ELR (cell line): ENCODE measurements around the gene TMEM218.
A peak's percentile ranks its signal among the peaks of the same experiment; 100 is the strongest.

ENCODE experiments used
- DNase-seq: peaks from one replicate; pipeline ENCODE4 v3.0.0-alpha.2; 2015; ENCODE audit warnings: low read depth

The TMEM218 gene

DNA sequence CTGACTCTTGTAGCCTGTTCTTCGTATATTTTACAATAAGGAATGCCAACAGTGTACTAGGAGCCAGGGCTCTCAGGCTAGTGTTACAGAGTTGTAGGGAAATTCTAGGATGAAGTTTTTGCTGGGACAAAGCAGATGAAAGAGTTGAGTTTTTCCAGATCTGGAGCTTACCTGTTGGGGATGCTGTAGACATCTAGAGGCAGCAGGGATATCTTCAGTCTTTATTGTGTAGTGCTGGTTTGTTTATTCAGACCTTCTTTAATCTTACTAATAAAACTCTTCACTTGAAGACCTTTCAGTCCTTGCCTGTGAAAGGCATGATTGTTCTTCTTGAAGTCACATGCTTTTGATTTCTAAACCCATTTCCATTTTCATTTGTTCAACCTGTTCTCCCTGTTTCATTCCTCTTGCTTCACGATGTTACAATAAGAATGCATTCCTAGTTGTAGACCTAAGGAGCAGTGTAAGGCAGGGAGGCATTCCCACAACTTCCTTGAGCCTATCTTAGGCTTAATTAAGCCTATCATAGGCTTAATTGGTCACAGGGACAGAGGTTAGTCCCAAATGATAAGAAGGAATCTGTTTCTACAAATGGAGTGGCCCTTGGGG is 56.2 kb downstream of the TMEM218 start:
- DNase-seq: no peak

DNA sequence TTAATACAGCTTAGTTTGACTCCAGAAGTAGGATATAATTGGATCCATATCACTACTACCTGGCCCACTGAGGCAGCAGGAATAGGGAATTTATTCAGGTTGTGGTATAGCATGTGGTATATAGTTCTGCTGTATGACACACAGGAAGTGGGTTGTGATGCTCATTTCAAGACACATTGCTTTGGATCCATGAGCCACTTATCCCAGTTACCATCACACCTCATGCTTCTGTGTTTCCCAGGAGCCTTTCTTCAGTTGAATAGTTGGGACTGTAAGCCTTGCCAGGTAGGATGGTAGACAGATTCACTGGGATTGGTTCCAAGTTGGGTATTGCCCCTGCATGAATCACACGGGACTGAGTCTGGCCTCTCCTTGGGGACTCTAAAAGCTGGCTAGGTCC is 58.3 kb downstream of the TMEM218 start:
- peak; percentile 54 for DNase-seq

DNA sequence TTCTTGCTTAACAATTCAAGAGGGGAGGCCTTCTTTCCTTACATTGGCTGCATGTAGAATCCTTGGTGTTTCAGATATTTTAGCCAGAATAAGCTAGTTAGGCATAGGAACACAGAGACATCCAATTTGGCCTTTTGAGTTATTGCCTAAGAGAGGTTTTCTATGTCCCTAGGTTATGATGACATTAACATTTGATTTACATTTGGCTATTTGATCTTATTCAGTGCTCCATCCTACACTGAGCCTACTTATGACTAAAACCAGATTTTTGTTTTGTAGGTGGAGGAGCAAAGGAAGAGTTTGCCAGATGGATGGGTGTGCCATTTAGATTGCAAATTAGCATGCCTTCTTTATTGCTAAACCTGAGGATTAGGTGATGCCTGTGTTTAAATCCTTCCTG is 59.4 kb downstream of the TMEM218 start:
- no peak for DNase-seq

DNA sequence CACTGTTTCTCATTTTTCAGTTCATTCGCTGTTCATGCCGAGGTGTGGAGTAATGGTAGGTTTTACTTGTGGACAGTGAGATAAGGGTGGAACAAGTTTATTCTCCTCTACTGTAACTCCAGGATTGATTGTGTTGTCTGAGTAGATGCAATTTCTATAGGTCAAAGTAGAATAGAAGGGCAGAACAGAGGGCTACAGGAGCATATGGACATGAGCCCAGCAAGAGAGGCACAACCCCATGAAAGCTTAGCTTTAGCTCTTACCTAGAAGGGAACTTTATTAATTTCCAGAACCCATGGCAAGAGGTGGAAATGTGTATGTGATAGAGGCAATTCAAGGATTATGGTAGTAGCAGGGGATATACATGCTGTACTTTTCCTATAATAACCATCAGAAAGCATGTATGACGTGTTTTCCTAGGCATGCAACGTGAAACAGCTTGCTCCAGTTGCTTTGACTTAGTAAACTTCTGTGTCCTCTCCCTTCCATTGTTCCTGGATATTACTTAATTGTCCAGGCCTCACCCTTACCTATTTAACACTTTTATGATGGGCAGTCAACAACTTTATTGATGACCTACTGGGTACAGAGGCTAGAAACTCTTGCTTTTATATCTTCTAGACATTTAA is 62.1 kb downstream of the TMEM218 start:
- DNase-seq: no peak
